Stimulated activated naive B cell treated with anti-CD40 and anti-IgM and Interleukin-4, amounts not matched to agents 10 μg/mL and 1 μg/mL and 100 μg/mL, for 72 hours (primary cell): ENCODE measurements around the gene TIRAP.
A peak's percentile ranks its signal among the peaks of the same experiment; 100 is the strongest.
"Not testable (repeated sequence)": the region's sequence is repeated elsewhere in the genome, so short reads cannot be mapped to it uniquely, and the experiment has no call there.

Experiments
- ATAC-seq, 2 donors: fragments of 150-1000 bp; cut with Tn5 transposase; replicated peaks; 2 replicates each; pipeline ENCODE4 v1.10.0; 2021; ENCODE audit warnings: moderate library complexity in 1 of 2
- DNase-seq: peaks from one replicate; pipeline ENCODE4 v3.0.0; 2021
- H3K27ac Mint-ChIP-seq: one replicate; pipeline ENCODE4 v1.8.0; 2022; ENCODE audit warnings: mild to moderate bottlenecking, mixed read lengths
- H3K27me3 Mint-ChIP-seq, 2 donors: one replicate each; pipeline ENCODE4 v1.8.0; 2022; ENCODE audit warnings: mixed read lengths in 2 of 2
- H3K36me3 Mint-ChIP-seq, 2 donors: one replicate each; pipeline ENCODE4 v1.8.0; 2022; ENCODE audit warnings: mixed read lengths in 2 of 2, mild to moderate bottlenecking in 1 of 2
- H3K4me1 Mint-ChIP-seq, 2 donors: one replicate each; pipeline ENCODE4 v1.8.0; 2022; ENCODE audit warnings: mixed read lengths in 2 of 2, mild to moderate bottlenecking in 1 of 2
- H3K4me3 Mint-ChIP-seq, 2 donors: one replicate each; pipeline ENCODE4 v1.8.0; 2022; ENCODE audit warnings: mild to moderate bottlenecking in 2 of 2, mixed read lengths in 2 of 2, moderate library complexity in 1 of 2
- H3K9me3 Mint-ChIP-seq, 2 donors: one replicate each; pipeline ENCODE4 v1.8.0; 2022; ENCODE audit warnings: mixed read lengths in 2 of 2, mild to moderate bottlenecking in 1 of 2

TIRAP gene, protein sequence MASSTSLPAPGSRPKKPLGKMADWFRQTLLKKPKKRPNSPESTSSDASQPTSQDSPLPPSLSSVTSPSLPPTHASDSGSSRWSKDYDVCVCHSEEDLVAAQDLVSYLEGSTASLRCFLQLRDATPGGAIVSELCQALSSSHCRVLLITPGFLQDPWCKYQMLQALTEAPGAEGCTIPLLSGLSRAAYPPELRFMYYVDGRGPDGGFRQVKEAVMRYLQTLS

DNA sequence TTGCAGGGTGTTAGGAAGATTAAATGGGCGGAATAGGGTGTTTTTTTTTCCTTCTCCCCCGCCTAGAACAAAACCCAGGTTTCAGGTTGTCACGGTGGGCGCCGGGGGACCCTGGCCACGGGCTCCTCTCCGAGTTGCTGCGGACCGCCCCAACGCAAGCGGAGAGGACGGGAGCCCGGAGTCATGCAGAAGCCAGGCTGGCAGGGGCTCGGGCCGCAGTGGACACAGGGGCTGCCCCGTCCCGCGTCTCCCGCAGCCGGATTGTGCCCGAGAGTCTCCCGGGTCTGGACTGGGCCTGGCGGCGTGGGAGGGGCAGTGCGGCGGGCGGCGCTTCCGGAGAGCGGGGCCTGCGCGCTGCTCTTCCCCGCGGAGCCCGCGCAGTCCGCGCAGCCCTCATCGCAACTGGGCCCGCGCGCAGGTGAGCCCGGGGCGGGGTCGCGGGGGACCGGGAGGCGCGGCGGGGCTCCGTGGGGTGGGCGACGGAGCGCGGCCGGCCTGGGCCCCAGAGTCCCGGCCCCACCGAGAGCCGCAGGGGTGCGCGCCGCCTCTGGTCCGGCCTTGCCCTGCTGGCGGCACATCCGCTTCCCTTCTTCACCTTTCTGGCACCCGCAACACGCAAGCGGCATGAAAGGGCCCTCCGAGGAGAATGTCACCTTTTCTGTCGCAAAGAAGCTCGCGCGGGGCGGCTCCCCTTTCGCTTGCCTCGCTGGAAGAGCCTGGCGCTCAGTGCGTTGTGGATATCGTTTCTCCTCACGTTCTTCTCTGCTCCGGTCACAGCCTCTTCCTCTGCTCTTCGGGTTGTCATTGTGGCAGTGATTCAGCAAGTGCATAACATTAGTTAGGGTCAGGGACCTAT, at the start of gene TIRAP:
TSS of gene TIRAP (plus strand) at position 358 of the 856 bp plus-strand sequence. CDS start 7,802 bp downstream, outside the sequence.
- Mint-ChIP-seq H3K9me3 (no peaks in the 10 kb centered on the region), H3K4me3 (peak within 1 kb of the TSS; percentile 86 to 94), H3K36me3 (peaks cover 18 to 22% of the 10 kb centered on the region in 2 donors), H3K4me1 (peaks cover 35 to 53% of the 10 kb centered on the region in 2 donors), H3K27me3 (no peaks in the 10 kb centered on the region), H3K27ac (peak within 1 kb of the TSS; percentile 96)
- ATAC-seq (peak; percentile 73 to 76), DNase-seq (peak; percentile 54)

DNA sequence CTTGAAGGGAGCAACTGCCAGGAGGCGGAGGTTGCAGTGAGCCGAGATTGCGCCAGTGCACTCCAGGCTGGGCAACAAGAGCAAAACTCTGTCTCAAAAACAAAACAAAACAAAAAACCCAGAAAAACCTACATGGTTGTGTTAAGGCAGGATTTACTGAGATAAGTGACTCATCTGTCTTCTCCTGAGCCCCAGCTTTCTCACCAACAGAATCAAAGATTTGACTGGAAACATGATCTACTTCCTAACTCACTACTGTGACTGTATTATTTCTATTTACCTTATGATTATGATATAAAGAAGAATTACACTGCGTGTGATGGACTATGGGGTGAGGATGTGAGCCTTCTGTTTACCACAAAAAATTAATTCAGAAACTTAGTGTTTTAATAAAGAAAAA, 49.5 kb upstream of the TIRAP start:
- no peak overlapping the region for H3K4me3 Mint-ChIP-seq

DNA sequence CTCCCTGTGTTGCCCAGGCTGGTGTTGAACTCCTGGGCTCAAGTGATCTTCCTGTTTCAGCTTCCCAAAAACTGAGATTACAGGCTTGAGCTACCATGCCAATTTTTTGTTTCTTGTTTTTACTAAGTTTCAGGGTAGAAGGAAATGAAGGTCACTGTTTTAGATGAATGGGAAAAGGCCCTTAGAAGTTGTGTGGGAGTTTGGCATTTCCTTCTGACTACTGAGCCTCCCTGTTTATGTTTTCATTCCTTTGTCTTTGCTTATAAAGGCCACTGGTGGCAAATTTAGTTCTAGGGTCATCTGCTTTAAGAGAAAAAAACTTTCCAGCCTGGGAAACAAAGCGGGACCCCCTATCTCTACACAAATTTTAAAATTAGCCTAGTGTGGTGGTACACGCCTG, 36.3 kb upstream of the TIRAP start:
- no peak for DNase-seq
- Mint-ChIP-seq H3K27ac (no peak overlapping the region), H3K36me3 (peaks cover 23 to 45% of the 10 kb centered on the region in 2 donors)

More for the DNA sequence above, 49.5 kb upstream of the TIRAP start:
- DNase-seq (no peak), ATAC-seq (no peak)
- peaks cover 15 to 39% of the 10 kb centered on the region in 2 donors for H3K36me3 Mint-ChIP-seq
- H3K27me3 Mint-ChIP-seq = no peaks in the 10 kb centered on the region
- H3K27ac Mint-ChIP-seq = no peak overlapping the region
- peaks cover 0 to 1% of the 10 kb centered on the region in 2 donors for H3K4me1 Mint-ChIP-seq
- H3K9me3 Mint-ChIP-seq = no peaks in the 10 kb centered on the region

DNA sequence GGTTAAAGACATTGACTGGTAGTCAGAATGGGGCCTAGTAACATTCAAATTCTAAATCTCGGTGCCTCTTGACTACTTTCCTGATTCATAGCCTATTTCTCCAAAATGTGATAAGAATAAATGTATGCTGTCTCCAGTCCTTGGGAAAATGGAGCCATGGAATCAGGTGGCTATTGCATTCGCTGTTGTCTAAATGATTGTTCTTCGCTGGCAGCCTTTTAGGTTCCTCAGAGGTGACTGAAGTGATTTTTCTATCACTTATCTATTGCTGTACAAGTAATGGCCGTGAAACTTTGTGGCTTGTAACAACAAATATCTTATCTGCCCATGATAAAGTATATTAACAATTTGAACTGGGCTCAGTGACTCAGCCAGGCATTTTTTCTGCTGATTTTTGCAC, 29.6 kb upstream of the TIRAP start:
- DNase-seq (no peak), ATAC-seq (no peak)
- Mint-ChIP-seq H3K36me3 (peaks cover 19 to 40% of the 10 kb centered on the region in 2 donors), H3K27me3 (no peaks in the 10 kb centered on the region), H3K4me1 (peaks cover 0 to 2% of the 10 kb centered on the region in 2 donors), H3K4me3 (no peak overlapping the region), H3K9me3 (no peaks in the 10 kb centered on the region), H3K27ac (no peak overlapping the region)

More for the DNA sequence above, 36.3 kb upstream of the TIRAP start:
- ATAC-seq = no peak
- no peaks in the 10 kb centered on the region for H3K9me3 Mint-ChIP-seq
- no peaks in the 10 kb centered on the region for H3K27me3 Mint-ChIP-seq
- no peaks in the 10 kb centered on the region for H3K4me1 Mint-ChIP-seq
- H3K4me3 Mint-ChIP-seq = no peak overlapping the region

DNA sequence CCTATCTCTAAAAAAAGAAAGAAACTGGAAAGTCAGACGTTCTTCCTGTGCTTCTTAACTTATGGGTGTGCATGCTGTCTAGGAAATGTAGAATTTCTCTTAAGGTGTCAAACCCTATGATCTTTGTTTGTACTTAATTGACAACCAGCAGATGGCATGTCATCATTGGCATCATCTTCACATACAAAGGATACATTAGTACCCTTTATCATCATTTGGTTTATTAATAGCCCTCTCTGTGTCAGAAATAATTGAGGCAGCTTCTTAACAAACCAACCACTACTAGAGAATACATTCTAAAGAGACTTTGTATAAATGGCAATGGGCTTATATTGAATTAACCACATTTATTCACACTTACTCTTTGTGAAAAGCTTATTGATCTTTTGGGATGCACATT, 28.1 kb upstream of the TIRAP start:
- Mint-ChIP-seq H3K36me3 (peaks cover 19 to 35% of the 10 kb centered on the region in 2 donors), H3K27me3 (no peaks in the 10 kb centered on the region), H3K27ac (no peak overlapping the region), H3K4me1 (peaks cover 0 to 2% of the 10 kb centered on the region in 2 donors), H3K9me3 (no peaks in the 10 kb centered on the region), H3K4me3 (no peak overlapping the region)
- no peak for DNase-seq
- no peak for ATAC-seq

DNA sequence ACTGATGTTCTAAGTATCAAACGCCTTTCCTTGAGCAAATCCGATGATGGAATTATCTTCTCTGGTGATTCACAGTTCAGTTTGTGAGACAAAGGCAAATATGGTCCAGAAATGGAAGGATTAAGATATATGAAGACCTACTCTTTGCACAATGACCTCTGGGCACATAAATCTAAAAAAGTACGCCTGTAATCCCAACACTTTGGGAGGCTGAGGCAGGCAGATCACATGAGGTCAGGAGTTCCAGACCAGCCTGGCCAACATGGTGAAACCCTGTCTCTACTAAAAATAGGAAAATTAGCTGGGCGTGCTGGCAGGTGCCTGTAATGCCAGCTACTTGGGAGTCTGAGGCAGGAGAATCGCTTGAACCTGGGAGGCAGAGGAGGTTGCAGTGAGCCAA, 27.4 kb upstream of the TIRAP start:
- ATAC-seq, H3K4me1 Mint-ChIP-seq, DNase-seq, H3K9me3 Mint-ChIP-seq, H3K27me3 Mint-ChIP-seq, H3K4me3 Mint-ChIP-seq: not testable (repeated sequence)
- H3K27ac Mint-ChIP-seq = peak overlapping the region; percentile 31
- H3K36me3 Mint-ChIP-seq = peaks cover 19 to 37% of the 10 kb centered on the region in 2 donors

DNA sequence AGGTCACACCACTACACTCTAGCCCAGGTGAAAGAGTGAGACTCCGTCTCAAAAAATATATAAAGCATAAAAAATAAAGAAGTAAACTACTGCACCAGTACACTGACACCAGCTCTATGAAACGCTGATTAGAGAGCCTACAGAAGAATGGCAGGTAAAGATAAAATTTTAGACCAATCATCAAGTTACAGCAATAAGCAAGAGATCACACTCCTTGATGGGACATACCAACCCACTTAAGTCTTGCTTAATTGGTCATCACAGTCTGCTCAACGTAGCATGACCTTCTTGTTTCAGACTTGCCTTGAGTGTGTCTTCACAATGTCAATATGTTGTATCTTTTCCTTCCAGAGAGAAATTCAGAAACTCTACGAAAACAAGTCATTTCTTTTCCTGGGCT, 26.7 kb upstream of the TIRAP start:
- no peaks in the 10 kb centered on the region for H3K9me3 Mint-ChIP-seq
- H3K27ac Mint-ChIP-seq = no peak overlapping the region
- peaks cover 20 to 42% of the 10 kb centered on the region in 2 donors for H3K36me3 Mint-ChIP-seq
- ATAC-seq (no peak), DNase-seq (no peak)
- peaks cover 0 to 2% of the 10 kb centered on the region in 2 donors for H3K4me1 Mint-ChIP-seq
- H3K27me3 Mint-ChIP-seq = no peaks in the 10 kb centered on the region
- no peak overlapping the region for H3K4me3 Mint-ChIP-seq

DNA sequence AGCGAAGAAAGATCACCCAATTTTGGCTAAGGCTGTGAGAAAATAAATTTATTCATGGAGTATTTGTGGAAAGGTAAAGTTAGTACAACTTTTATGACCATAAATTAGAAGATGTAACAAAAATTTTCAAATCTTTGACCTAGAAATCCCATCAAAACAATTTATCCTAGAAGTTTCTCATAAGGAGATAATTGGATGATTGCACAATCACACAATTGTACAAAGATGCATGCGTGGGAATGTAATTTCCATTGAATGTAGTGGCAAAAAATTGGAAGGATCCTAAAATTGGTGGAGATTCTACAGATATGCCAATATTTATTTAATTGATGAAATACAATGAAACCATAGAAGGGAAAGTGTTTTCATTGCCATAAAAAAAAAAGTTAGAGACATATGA, 25.7 kb upstream of the TIRAP start:
- no peaks in the 10 kb centered on the region for H3K27me3 Mint-ChIP-seq
- H3K9me3 Mint-ChIP-seq = no peaks in the 10 kb centered on the region
- peaks cover 0 to 2% of the 10 kb centered on the region in 2 donors for H3K4me1 Mint-ChIP-seq
- peaks cover 22 to 41% of the 10 kb centered on the region in 2 donors for H3K36me3 Mint-ChIP-seq
- no peak overlapping the region for H3K27ac Mint-ChIP-seq
- no peak for DNase-seq
- H3K4me3 Mint-ChIP-seq = no peak overlapping the region
- no peak for ATAC-seq

DNA sequence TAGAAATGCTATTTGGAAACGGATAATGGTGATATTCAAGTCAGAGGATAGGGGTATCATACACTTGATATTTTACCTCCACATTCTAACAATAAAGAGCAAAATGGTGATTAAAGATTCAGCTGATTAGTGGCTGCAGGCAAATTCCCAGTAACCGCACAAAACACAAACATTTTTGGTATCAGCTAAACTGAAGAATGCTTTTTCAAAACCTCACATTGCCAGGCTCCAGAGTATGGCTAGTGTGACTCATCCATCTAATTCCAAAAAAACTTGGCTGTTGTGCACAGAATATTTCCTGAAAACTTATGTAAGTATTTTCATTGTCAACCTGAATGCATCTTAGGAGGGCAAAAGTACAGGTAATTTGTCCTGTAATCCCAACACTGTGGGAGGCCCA, 25.1 kb upstream of the TIRAP start:
- Mint-ChIP-seq H3K4me1 (peaks cover 0 to 2% of the 10 kb centered on the region in 2 donors), H3K4me3 (no peak overlapping the region), H3K27me3 (no peaks in the 10 kb centered on the region), H3K27ac (peak overlapping the region; percentile 81), H3K9me3 (no peaks in the 10 kb centered on the region), H3K36me3 (peaks cover 22 to 41% of the 10 kb centered on the region in 2 donors)
- DNase-seq (no peak), ATAC-seq (no peak)

DNA sequence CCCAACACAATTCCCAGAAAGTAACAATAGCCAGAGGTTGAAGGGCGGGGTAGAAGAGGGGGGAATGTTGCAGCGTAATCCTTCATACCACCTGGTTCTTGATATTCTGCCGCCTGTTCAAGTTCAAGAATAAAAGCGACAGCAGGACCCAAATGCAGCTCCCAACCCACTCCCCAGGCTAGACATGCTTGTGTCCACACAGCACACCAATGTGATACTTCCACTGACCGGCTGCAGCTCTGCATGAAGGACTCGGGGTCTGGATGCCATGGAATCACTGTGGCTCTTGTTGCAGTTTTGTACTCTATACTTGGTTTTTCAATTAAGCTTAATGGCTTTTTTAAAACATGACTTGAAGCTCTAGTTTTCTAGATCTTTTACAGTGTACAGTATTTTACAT, 20.7 kb upstream of the TIRAP start:
- Mint-ChIP-seq H3K9me3 (no peaks in the 10 kb centered on the region), H3K27me3 (no peaks in the 10 kb centered on the region), H3K4me3 (no peak overlapping the region), H3K4me1 (peaks cover 3 to 8% of the 10 kb centered on the region in 2 donors), H3K36me3 (peaks cover 27 to 58% of the 10 kb centered on the region in 2 donors), H3K27ac (no peak overlapping the region)
- ATAC-seq (no peak), DNase-seq (no peak)

DNA sequence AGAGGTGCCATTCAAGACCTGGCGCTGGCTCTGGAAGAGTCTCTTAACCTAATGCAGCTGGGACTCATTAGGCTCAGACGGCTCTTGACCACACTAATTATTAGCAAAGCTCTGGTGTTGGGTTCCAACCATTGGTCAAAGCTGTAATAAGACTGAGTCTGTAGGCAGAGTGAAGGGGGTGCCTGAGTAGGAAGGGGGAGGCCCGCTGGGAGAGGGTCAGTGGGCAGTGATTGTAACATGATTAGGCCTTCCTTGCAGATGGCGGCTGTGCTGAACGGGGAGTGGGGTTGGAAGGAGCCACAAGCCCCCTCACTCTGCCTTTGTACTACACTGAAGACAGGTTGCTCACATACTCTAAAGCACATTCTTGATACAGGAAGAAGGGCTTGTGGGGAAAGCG, 19.4 kb upstream of the TIRAP start:
- DNase-seq = no peak
- Mint-ChIP-seq H3K9me3 (no peaks in the 10 kb centered on the region), H3K4me1 (peaks cover 7 to 14% of the 10 kb centered on the region in 2 donors), H3K27ac (no peak overlapping the region), H3K4me3 (no peak overlapping the region), H3K27me3 (no peaks in the 10 kb centered on the region), H3K36me3 (peaks cover 24 to 67% of the 10 kb centered on the region in 2 donors)
- no peak for ATAC-seq

DNA sequence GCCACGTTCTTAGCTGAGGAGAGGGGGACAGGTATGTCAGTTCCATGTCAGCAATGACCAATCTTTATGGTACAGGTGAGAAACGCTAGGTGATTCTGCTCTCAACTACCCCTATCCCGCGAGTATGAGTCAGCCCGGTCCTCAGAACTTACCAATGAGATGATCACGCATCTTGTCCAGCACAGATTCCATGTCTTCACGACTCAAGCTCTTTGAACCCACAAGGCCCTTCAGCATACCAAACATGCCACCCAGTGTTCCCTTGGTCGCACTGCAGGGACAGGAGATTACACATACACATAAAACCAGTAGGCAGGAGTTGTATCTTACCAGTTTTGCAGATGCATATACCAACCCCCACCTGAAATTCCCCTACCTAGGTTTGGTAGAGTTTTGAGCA, 17.1 kb upstream of the TIRAP start:
- Mint-ChIP-seq H3K36me3 (peaks cover 26 to 67% of the 10 kb centered on the region in 2 donors), H3K4me1 (peaks cover 18 to 34% of the 10 kb centered on the region in 2 donors), H3K4me3 (no peak overlapping the region), H3K27ac (no peak overlapping the region), H3K27me3 (no peaks in the 10 kb centered on the region), H3K9me3 (no peaks in the 10 kb centered on the region)
- no peak for DNase-seq
- no peak for ATAC-seq

DNA sequence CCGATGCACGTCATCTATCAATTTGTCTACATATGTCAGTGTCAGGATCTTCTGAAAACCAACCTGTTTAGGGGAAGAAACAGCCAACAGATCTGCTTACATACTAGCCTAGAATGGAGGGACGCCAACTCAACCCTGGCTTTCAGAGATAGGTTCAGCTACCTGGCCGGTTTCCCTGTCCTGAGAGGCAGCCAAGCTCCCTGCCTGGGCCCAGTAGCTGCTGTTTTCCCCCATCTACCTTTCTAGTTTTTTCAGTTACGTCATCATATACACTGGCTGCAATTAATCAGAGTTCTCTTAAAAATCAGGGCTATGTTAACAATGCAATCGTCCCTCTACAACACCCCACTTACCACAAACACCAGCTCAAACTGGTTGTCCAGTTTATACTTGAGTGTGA, 15.2 kb upstream of the TIRAP start:
- peak overlapping the region; percentile 99 for H3K27ac Mint-ChIP-seq
- peaks cover 26 to 41% of the 10 kb centered on the region in 2 donors for H3K4me1 Mint-ChIP-seq
- H3K36me3 Mint-ChIP-seq = peaks cover 32 to 71% of the 10 kb centered on the region in 2 donors
- H3K9me3 Mint-ChIP-seq = no peaks in the 10 kb centered on the region
- DNase-seq (no peak), ATAC-seq (no peak)
- no peaks in the 10 kb centered on the region for H3K27me3 Mint-ChIP-seq
- peak overlapping the region; percentile 98 for H3K4me3 Mint-ChIP-seq

DNA sequence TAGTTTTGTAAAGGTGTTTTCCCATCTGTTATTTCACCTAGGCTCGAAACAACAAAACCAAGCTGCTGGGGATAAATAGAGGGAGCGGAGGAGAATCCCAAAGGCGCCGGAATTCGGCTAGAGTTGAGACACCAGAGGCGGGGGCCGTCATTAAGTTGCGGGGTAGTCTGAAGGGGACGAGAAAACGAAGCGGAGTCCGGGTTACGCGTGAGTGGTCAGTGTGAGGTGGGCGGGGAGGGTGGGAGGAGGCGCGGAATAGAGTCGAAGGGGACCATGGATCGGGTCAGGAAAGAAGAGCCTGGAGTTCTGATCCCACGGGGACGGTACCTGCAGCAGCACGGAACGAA, 14.6 kb upstream of the TIRAP start:
- peak overlapping the region; percentile 98 for H3K4me3 Mint-ChIP-seq
- peak overlapping the region; percentile 99 for H3K27ac Mint-ChIP-seq
- ATAC-seq = peak; percentile 4 to 9
- H3K4me1 Mint-ChIP-seq = peaks cover 26 to 41% of the 10 kb centered on the region in 2 donors
- H3K9me3 Mint-ChIP-seq = no peaks in the 10 kb centered on the region
- no peak for DNase-seq
- no peaks in the 10 kb centered on the region for H3K27me3 Mint-ChIP-seq
- H3K36me3 Mint-ChIP-seq = peaks cover 34 to 71% of the 10 kb centered on the region in 2 donors
